Spleen (tissue), 11 donors: ENCODE results near the gene SMAD5. TPM values are rescaled to one million over a fixed set of nuclear protein-coding genes. Genes with fewer than 3 reads are reported as not detected.

Source experiments
- DNase-seq: peaks from one replicate; pipeline ENCODE4 v3.0.0-alpha.2; 2020
- H3K27ac ChIP-seq, 8 donors: fragments of 200-600 bp; sonication (generic) in 7 of 8; 1 replicate in 4 of 8; 2 replicates in 4 of 8; pipeline versions ENCODE4 v1.5.0 to v1.8.0; 2016 to 2021; ENCODE audit warnings: inconsistent platforms in 4 of 8, mild to moderate bottlenecking in 4 of 8, moderate library complexity in 1 of 8
- H3K27me3 ChIP-seq, 7 donors: fragments of 200-600 bp; sonication (generic) in 6 of 7; replicated peaks in 1 of 7; 1 replicate in 4 of 7; 2 replicates in 3 of 7; pipeline versions ENCODE4 v1.5.0 to v1.8.0; 2016 to 2021; ENCODE audit warnings: inconsistent platforms in 3 of 7, mild to moderate bottlenecking in 1 of 7
- H3K36me3 ChIP-seq, 6 donors: fragments of 200-600 bp; sonication (generic) in 5 of 6; 1 replicate in 4 of 6; 2 replicates in 2 of 6; pipeline versions ENCODE4 v1.5.0 to v1.8.0; 2016 to 2021; ENCODE audit warnings: inconsistent platforms in 2 of 6
- H3K4me1 ChIP-seq, 6 donors: fragments of 200-600 bp; sonication (generic) in 5 of 6; 1 replicate in 3 of 6; 2 replicates in 3 of 6; pipeline versions ENCODE4 v1.5.0 to v1.8.0; 2016 to 2021; ENCODE audit warnings: inconsistent platforms in 3 of 6
- H3K4me3 ChIP-seq, 8 donors: fragments of 200-600 bp; sonication (generic) in 7 of 8; 1 replicate in 4 of 8; 2 replicates in 4 of 8; pipeline versions ENCODE4 v1.5.0 to v1.8.0; 2016 to 2021; ENCODE audit warnings: inconsistent platforms in 4 of 8, mild to moderate bottlenecking in 4 of 8, moderate library complexity in 2 of 8
- H3K9me3 ChIP-seq, 8 donors: fragments of 200-600 bp; sonication (generic) in 7 of 8; 1 replicate in 4 of 8; 2 replicates in 4 of 8; pipeline versions ENCODE4 v1.5.0 to v1.8.0; 2016 to 2021; ENCODE audit warnings: inconsistent platforms in 4 of 8
- POLR2A ChIP-seq, 3 donors: fragments of 450-650 bp; IDR thresholded peaks; one replicate each; pipeline ENCODE4 v1.5.1; 2017; ENCODE audit warnings: antibody characterized with exemption in 3 of 3, mild to moderate bottlenecking in 1 of 3
- POLR2AphosphoS5 ChIP-seq, 3 donors: sonication (generic); formaldehyde crosslinking; IDR thresholded peaks; one replicate each; pipeline ENCODE4 v1.5.1; 2017; ENCODE audit warnings: antibody characterized with exemption in 3 of 3
- WGBS, 5 donors: extraction: QIAGEN DNeasy Blood & Tissue Kit in 3 of 5; methylation state at CpG; one replicate each; pipeline versions ENCODE4 v1.1.5 to v1.1.7; 2013 to 2018; 5-methylcytosine and 5-hydroxymethylcytosine counted together
- intact Hi-C: fragments of 100-400 bp; cut with DNase I; formaldehyde crosslinking; loops from one replicate; pipeline ENCODE4 v1.15.0; 2023; ENCODE audit warnings: low total_unique reads
- polyA plus RNA-seq, 3 donors: library from polyadenylated mRNA; stranded (reverse); fragments of 200-250 nt; gene quantifications; one replicate each; pipeline ENCODE4 v1.2.1, GENCODE V29; 2013
- total RNA-seq, 7 donors: library from RNA; depleted of rRNA in 3 of 7; stranded (reverse); fragments of >200 nt in 3 of 7; fragmentation: NEBNext Ultra II Directional in 4 of 7; extraction: Animal tissue kit (Norgen Biotek cat#: 25700) in 4 of 7; gene quantifications; one replicate each; pipeline versions ENCODE4 v1.1.0 to v1.2.1, GENCODE V29; 2016 to 2021
- TF ChIP-seq, protein P1 (sequence below), 11 experiments: fragments of 200-600 bp in 7 of 11; fragments of 450-650 bp in 4 of 11; sonication (generic) in 4 of 11; IDR thresholded peaks in 8 of 11; conservative IDR thresholded peaks in 3 of 11; 1 replicate in 7 of 11; 2 replicates in 4 of 11; pipeline versions ENCODE4 v1.4.0 to v1.8.0; 2016 to 2021; ENCODE audit warnings: antibody characterized with exemption in 11 of 11, inconsistent platforms in 4 of 11, mild to moderate bottlenecking in 1 of 11
- donor health status: healthy with polysubstance abuse.
- donor health status: DM: no; HTN: no; CAD: no; lungs with moderate emphysema.
- donor health status: DM: no; HTN: no; CAD: no.
- donor health status: Bipolar disorder and iron deficiency.
- donor health status: healthy.
- donor health status: DM: no; HTN: no; CAD: no.
- donor health status: DM: yes; HTN: yes; CAD: no.

The SMAD5 gene
- total and polyA plus RNA-seq, 10 donors, result 5.3 to 70.4 (median 52.8) TPM

DNA sequence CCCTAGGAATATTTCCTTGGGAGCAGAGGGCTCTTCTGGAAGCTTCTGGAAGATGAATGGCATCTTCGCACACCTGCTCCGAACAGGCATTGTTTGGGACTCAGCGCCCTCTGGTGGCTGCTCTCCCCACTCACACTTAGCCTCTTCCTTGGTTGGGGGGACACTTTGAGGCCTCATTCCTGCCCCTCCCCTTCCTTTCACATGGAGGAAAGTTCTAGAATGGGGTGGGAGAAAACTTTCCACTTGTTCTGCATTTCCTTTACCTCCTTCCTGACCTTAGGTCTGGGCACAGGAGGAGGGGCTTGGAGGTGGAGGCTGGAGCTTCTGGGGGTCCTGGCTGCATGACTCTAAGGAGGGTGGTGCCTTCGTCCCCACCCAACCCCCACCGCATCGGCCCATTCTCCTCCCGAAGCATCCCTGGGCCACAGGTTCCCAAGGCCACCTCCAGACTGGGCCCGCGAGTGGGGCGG, 79.6 kb downstream of the SMAD5 start:
- H3K4me3 ChIP-seq, result no peak overlapping the region
- 48 to 62% (median 52%) methylated on average over 8 to 10 of the region's 10 CpGs for WGBS, 5 donors
- DNase-seq, result peak; percentile 80
- H3K27ac ChIP-seq, result no peak overlapping the region
- H3K27me3 ChIP-seq, result peaks cover 0 to 80% (median 9%) of the 10 kb centered on the region in 7 donors
- no peaks in the 10 kb centered on the region for H3K9me3 ChIP-seq
- peaks cover 0 to 4% (median 0%) of the 10 kb centered on the region in 6 donors for H3K4me1 ChIP-seq
- H3K36me3 ChIP-seq, result no peaks in the 10 kb centered on the region
- no peak for TF ChIP-seq POLR2AphosphoS5 (IDR thresholded peaks at IDR 0.05)
- TF ChIP-seq POLR2A (IDR thresholded peaks at IDR 0.05), result no peak
- TF ChIP-seq, protein P1, sequence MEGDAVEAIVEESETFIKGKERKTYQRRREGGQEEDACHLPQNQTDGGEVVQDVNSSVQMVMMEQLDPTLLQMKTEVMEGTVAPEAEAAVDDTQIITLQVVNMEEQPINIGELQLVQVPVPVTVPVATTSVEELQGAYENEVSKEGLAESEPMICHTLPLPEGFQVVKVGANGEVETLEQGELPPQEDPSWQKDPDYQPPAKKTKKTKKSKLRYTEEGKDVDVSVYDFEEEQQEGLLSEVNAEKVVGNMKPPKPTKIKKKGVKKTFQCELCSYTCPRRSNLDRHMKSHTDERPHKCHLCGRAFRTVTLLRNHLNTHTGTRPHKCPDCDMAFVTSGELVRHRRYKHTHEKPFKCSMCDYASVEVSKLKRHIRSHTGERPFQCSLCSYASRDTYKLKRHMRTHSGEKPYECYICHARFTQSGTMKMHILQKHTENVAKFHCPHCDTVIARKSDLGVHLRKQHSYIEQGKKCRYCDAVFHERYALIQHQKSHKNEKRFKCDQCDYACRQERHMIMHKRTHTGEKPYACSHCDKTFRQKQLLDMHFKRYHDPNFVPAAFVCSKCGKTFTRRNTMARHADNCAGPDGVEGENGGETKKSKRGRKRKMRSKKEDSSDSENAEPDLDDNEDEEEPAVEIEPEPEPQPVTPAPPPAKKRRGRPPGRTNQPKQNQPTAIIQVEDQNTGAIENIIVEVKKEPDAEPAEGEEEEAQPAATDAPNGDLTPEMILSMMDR (IDR thresholded peaks at IDR 0.05 in 8 of 11, conservative IDR thresholded peaks at IDR 0.05 in 3 of 11), result peak; percentile 25 to 84 (median 72)
- intact Hi-C loops, result loop anchor here (5.0 to 10.0 kb wide), 2 partner anchors 267 to 325 kb away; no protein-coding TSS in a partner anchor

GRCh38 chr5:136213919-136214493, 81.4 kb downstream of the SMAD5 start:
- no peak overlapping the region for H3K27ac ChIP-seq
- TF ChIP-seq, protein P1 (IDR thresholded peaks at IDR 0.05 in 8 of 11, conservative IDR thresholded peaks at IDR 0.05 in 3 of 11), result no peak
- TF ChIP-seq POLR2AphosphoS5 (IDR thresholded peaks at IDR 0.05), result no peak
- TF ChIP-seq POLR2A (IDR thresholded peaks at IDR 0.05), result no peak
- peaks cover 0 to 76% (median 9%) of the 10 kb centered on the region in 7 donors for H3K27me3 ChIP-seq
- H3K36me3 ChIP-seq, result no peaks in the 10 kb centered on the region
- H3K4me3 ChIP-seq, result no peak overlapping the region
- H3K9me3 ChIP-seq, result peaks cover 0 to 2% (median 0%) of the 10 kb centered on the region in 8 donors
- DNase-seq, result no peak
- WGBS, 5 donors, result 53 to 62% (median 58%) methylated on average over 9 of the region's 9 CpGs
- intact Hi-C loops, result loop anchor here (5.0 to 10.0 kb wide), 2 partner anchors 269 to 327 kb away; no protein-coding TSS in a partner anchor
- H3K4me1 ChIP-seq, result peaks cover 0 to 4% (median 0%) of the 10 kb centered on the region in 6 donors

GRCh38 chr5:136215812-136216211, 83.2 kb downstream of the SMAD5 start:
- no peak overlapping the region for H3K4me3 ChIP-seq
- H3K36me3 ChIP-seq, result no peaks in the 10 kb centered on the region
- no peak overlapping the region for H3K27ac ChIP-seq
- peak; percentile 36 for DNase-seq
- peaks cover 0 to 4% (median 0%) of the 10 kb centered on the region in 6 donors for H3K4me1 ChIP-seq
- intact Hi-C loops, result loop anchor here (10.0 kb wide), 1 partner anchor 271 kb away; no protein-coding TSS in a partner anchor
- TF ChIP-seq, protein P1 (IDR thresholded peaks at IDR 0.05 in 8 of 11, conservative IDR thresholded peaks at IDR 0.05 in 3 of 11), result no peak
- TF ChIP-seq POLR2A (IDR thresholded peaks at IDR 0.05) (no peak), POLR2AphosphoS5 (IDR thresholded peaks at IDR 0.05) (no peak)
- H3K9me3 ChIP-seq, result peaks cover 0 to 20% (median 17%) of the 10 kb centered on the region in 8 donors
- peaks cover 0 to 62% (median 9%) of the 10 kb centered on the region in 7 donors for H3K27me3 ChIP-seq
- WGBS, 5 donors, result 77 to 89% (median 80%) methylated on average over 4 of the region's 4 CpGs

- DNase-seq, result peak; percentile 65
- WGBS, 5 donors, result 79 to 91% (median 84%) methylated on average over 8 of the region's 8 CpGs
- intact Hi-C loops, result loop anchor here (10.0 kb wide), 1 partner anchor 271 kb away; no protein-coding TSS in a partner anchor
These were observed 83.6 kb downstream of the SMAD5 start for GRCh38 chr5:136216230-136216629.

More at GRCh38 chr5:136216230-136216629, 83.6 kb downstream of the SMAD5 start:
- Histone ChIP-seq H3K4me1 (peaks cover 0 to 4% (median 0%) of the 10 kb centered on the region in 6 donors), H3K4me3 (no peak overlapping the region), H3K36me3 (no peaks in the 10 kb centered on the region), H3K9me3 (peaks cover 0 to 23% (median 21%) of the 10 kb centered on the region in 8 donors), H3K27ac (no peak overlapping the region), H3K27me3 (peaks cover 0 to 58% (median 9%) of the 10 kb centered on the region in 7 donors)
- TF ChIP-seq POLR2AphosphoS5 (IDR thresholded peaks at IDR 0.05), result no peak
